Naive B cell (primary cell): Measurements from ENCODE around the gene CENPF. TPM values are rescaled to one million over a fixed set of nuclear protein-coding genes. Genes with fewer than 3 reads are reported as not detected.
A peak's percentile ranks its signal among the peaks of the same experiment; 100 is the strongest.

ENCODE experiments used
- ATAC-seq, 2 donors: fragments of 150-1000 bp; cut with Tn5 transposase; 2 replicates each; pipeline ENCODE4 v1.10.0; 2021; ENCODE audit warnings: low read depth in 2 of 2, mild to moderate bottlenecking in 2 of 2, moderate library complexity in 2 of 2
- DNase-seq: peaks from one replicate; pipeline ENCODE4 v3.0.0; 2022
- H3K27ac Mint-ChIP-seq, 6 donors: one replicate each; pipeline ENCODE4 v1.8.0; 2020 to 2022; ENCODE audit warnings: mild to moderate bottlenecking in 6 of 6, mixed read lengths in 6 of 6, moderate library complexity in 5 of 6, inconsistent platforms in 2 of 6
- H3K27me3 Mint-ChIP-seq, 3 donors: one replicate each; pipeline ENCODE4 v1.8.0; 2021 to 2022; ENCODE audit warnings: mixed read lengths in 3 of 3, mild to moderate bottlenecking in 1 of 3
- H3K36me3 Mint-ChIP-seq, 2 donors: one replicate each; pipeline ENCODE4 v1.8.0; 2020 to 2022; ENCODE audit warnings: mixed read lengths in 2 of 2, inconsistent platforms in 1 of 2, mild to moderate bottlenecking in 1 of 2
- H3K4me1 Mint-ChIP-seq, 3 donors: one replicate each; pipeline ENCODE4 v1.8.0; 2020 to 2022; ENCODE audit warnings: mixed read lengths in 3 of 3, inconsistent platforms in 1 of 3, mild to moderate bottlenecking in 1 of 3, moderate library complexity in 1 of 3
- H3K4me3 Mint-ChIP-seq, 8 donors: one replicate each; pipeline ENCODE4 v1.8.0; 2020 to 2022; ENCODE audit warnings: mild to moderate bottlenecking in 8 of 8, mixed read lengths in 8 of 8, moderate library complexity in 8 of 8, inconsistent platforms in 2 of 8
- H3K9me3 Mint-ChIP-seq, 7 donors: one replicate each; pipeline ENCODE4 v1.8.0; 2020 to 2022; ENCODE audit warnings: mixed read lengths in 7 of 7, mild to moderate bottlenecking in 5 of 7, inconsistent platforms in 2 of 7, moderate library complexity in 1 of 7
- polyA plus RNA-seq, 6 donors: library from polyadenylated mRNA; unstranded; fragments of 300-500 nt; fragmentation: Illumina TruSeq; gene quantifications; one replicate each; pipeline ENCODE4 v1.2.3, GENCODE V29; 2021; ENCODE audit warnings: low read depth in 6 of 6

Gene CENPF
- polyA plus RNA-seq, 6 donors from 2014 or later: 0.18 to 0.64 (median 0.38) TPM; not detected in 2

- no peak for DNase-seq
- H3K27ac Mint-ChIP-seq: no peak overlapping the region
- H3K27me3 Mint-ChIP-seq: no peaks in the 10 kb centered on the region
- H3K9me3 Mint-ChIP-seq: peaks cover 0 to 6% (median 0%) of the 10 kb centered on the region in 7 donors
- peaks cover 0 to 6% (median 0%) of the 10 kb centered on the region in 3 donors for H3K4me1 Mint-ChIP-seq
- peaks cover 0 to 4% of the 10 kb centered on the region in 2 donors for H3K36me3 Mint-ChIP-seq
- ATAC-seq: no peak
- H3K4me3 Mint-ChIP-seq: no peak overlapping the region
Observed at GRCh38 chr1:214615109-214615508, 12.1 kb downstream of the CENPF start.

- no peaks in the 10 kb centered on the region for H3K27me3 Mint-ChIP-seq
- no peak overlapping the region for H3K4me3 Mint-ChIP-seq
- peaks cover 0 to 4% of the 10 kb centered on the region in 2 donors for H3K36me3 Mint-ChIP-seq
- peaks cover 0 to 2% (median 0%) of the 10 kb centered on the region in 7 donors for H3K9me3 Mint-ChIP-seq
- peaks cover 0 to 6% (median 0%) of the 10 kb centered on the region in 3 donors for H3K4me1 Mint-ChIP-seq
- DNase-seq (no peak), ATAC-seq (no peak)
- no peak overlapping the region for H3K27ac Mint-ChIP-seq
Observed at GRCh38 chr1:214615871-214616270, 12.9 kb downstream of the CENPF start.

DNA sequence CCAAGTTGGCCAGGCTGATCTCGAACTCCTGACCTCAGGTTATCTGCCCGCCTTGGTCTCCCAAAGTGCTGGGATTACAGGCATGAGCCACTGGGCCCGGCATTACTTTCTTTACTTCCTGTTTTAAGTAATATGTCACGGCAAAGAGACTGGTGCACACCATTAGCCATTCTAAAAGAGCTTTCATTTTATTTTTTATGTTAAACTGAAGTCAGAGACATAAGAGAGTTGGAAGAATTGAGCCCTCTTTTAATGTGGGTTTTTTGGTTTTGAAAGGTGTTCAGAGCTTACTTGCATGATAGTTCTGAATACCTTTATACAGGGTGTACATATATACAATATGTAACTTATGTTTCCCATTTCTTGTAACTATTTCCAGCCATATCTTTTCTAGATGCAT is 14.3 kb downstream of the CENPF start:
- no peak overlapping the region for H3K27ac Mint-ChIP-seq
- ATAC-seq: no peak

GRCh38 chr1:214617843-214618242 is 14.8 kb downstream of the CENPF start:
- no peak for ATAC-seq
- Mint-ChIP-seq H3K4me3 (no peak overlapping the region), H3K36me3 (peaks cover 0 to 4% of the 10 kb centered on the region in 2 donors), H3K9me3 (no peaks in the 10 kb centered on the region), H3K27ac (no peak overlapping the region), H3K4me1 (peaks cover 0 to 6% (median 0%) of the 10 kb centered on the region in 3 donors), H3K27me3 (no peaks in the 10 kb centered on the region)
- no peak for DNase-seq

More for the DNA sequence above, 14.3 kb downstream of the CENPF start:
- Mint-ChIP-seq H3K4me1 (peaks cover 0 to 6% (median 0%) of the 10 kb centered on the region in 3 donors), H3K9me3 (no peaks in the 10 kb centered on the region), H3K4me3 (no peak overlapping the region), H3K36me3 (peaks cover 0 to 4% of the 10 kb centered on the region in 2 donors), H3K27me3 (no peaks in the 10 kb centered on the region)
- no peak for DNase-seq

DNA sequence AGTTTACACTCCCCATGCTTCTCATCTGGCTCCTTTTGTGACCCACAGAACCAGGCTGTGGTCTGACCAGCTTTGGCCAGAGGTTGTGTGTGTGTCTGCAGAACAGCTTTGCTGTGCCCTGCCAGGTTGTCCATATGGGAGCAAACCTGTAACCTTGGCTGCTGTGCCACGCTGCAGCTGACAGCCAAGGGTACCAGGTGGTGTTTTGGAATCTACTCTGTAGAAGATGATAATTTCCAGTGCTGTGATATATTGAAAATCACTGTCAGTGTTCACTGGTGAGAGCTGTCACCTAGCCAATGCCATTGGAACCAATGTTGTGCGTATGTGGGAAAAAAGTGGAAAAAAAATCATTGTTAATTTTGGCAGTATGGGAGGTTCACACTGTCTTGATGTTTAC is 18.2 kb downstream of the CENPF start:
- H3K4me1 Mint-ChIP-seq: peaks cover 0 to 6% (median 0%) of the 10 kb centered on the region in 3 donors
- no peak overlapping the region for H3K4me3 Mint-ChIP-seq
- no peak overlapping the region for H3K27ac Mint-ChIP-seq
- H3K9me3 Mint-ChIP-seq: peaks cover 0 to 2% (median 0%) of the 10 kb centered on the region in 7 donors
- ATAC-seq (no peak), DNase-seq (no peak)
- no peaks in the 10 kb centered on the region for H3K36me3 Mint-ChIP-seq
- no peaks in the 10 kb centered on the region for H3K27me3 Mint-ChIP-seq

GRCh38 chr1:214623430-214623829 is 20.4 kb downstream of the CENPF start:
- Mint-ChIP-seq H3K4me3 (no peak overlapping the region), H3K36me3 (no peaks in the 10 kb centered on the region), H3K9me3 (peaks cover 0 to 2% (median 0%) of the 10 kb centered on the region in 7 donors), H3K4me1 (no peaks in the 10 kb centered on the region), H3K27ac (no peak overlapping the region), H3K27me3 (no peaks in the 10 kb centered on the region)
- no peak for DNase-seq
- ATAC-seq: no peak

- H3K4me3 Mint-ChIP-seq: no peak overlapping the region
- no peak for ATAC-seq
- peaks cover 0 to 5% (median 0%) of the 10 kb centered on the region in 3 donors for H3K4me1 Mint-ChIP-seq
- no peak overlapping the region for H3K27ac Mint-ChIP-seq
- no peaks in the 10 kb centered on the region for H3K27me3 Mint-ChIP-seq
- no peaks in the 10 kb centered on the region for H3K9me3 Mint-ChIP-seq
- no peak for DNase-seq
- no peaks in the 10 kb centered on the region for H3K36me3 Mint-ChIP-seq
Observed at GRCh38 chr1:214632091-214632490, 29.1 kb downstream of the CENPF start.

- Mint-ChIP-seq H3K9me3 (no peaks in the 10 kb centered on the region), H3K27ac (peak overlapping the region in 1 of 6 donors; percentile 40), H3K4me3 (no peak overlapping the region), H3K27me3 (no peaks in the 10 kb centered on the region), H3K36me3 (no peaks in the 10 kb centered on the region), H3K4me1 (peaks cover 0 to 5% (median 0%) of the 10 kb centered on the region in 3 donors)
- ATAC-seq (no peak), DNase-seq (no peak)
Observed at GRCh38 chr1:214633686-214634085, 30.7 kb downstream of the CENPF start.

DNA sequence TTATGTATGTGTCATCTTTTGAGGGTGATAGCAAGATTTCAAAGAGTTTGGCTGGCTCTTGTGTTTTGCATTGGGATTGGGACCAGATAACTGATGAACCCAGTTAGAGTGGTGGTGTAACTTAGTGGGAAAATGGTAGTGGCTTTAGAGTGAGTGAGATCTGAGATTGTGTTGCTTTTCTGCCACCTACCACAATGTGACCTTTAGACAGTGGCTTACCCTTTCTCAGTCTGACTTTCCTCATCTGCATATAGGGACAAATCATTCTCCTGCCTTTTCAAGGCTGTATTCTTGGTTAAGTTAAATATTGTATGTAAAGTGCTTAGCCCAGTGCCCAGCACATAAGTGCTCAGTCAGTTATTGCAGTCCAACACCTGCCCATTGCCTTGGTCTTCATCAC is 31.3 kb downstream of the CENPF start:
- Mint-ChIP-seq H3K36me3 (no peaks in the 10 kb centered on the region), H3K4me1 (peaks cover 0 to 5% (median 0%) of the 10 kb centered on the region in 3 donors), H3K27ac (no peak overlapping the region), H3K27me3 (no peaks in the 10 kb centered on the region), H3K4me3 (no peak overlapping the region), H3K9me3 (no peaks in the 10 kb centered on the region)
- ATAC-seq (no peak), DNase-seq (no peak)

DNA sequence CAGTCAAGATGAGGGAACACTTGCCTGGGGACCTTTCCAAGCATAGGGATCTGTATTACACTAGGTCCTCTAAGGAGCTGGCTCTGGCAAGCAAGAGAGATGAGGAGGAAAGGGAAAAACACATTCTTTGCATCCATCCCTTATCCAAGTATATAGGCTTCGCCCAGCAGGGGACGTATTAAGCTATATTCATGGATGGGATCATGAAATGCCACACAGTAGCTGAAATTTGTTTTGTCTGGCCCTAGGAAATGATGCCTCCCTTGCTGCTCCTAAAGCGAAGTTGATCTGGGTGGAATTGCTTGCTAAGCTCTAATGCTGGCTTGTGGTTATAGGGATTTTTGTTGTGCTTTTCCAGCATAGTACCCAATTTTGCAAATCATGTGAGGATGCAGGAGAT is 32.1 kb downstream of the CENPF start:
- no peak for DNase-seq
- Mint-ChIP-seq H3K36me3 (no peaks in the 10 kb centered on the region), H3K9me3 (no peaks in the 10 kb centered on the region), H3K27me3 (no peaks in the 10 kb centered on the region), H3K4me1 (peaks cover 0 to 5% (median 0%) of the 10 kb centered on the region in 3 donors), H3K27ac (no peak overlapping the region), H3K4me3 (no peak overlapping the region)
- no peak for ATAC-seq

GRCh38 chr1:214635506-214635905 is 32.5 kb downstream of the CENPF start:
- H3K9me3 Mint-ChIP-seq: no peaks in the 10 kb centered on the region
- H3K36me3 Mint-ChIP-seq: no peaks in the 10 kb centered on the region
- ATAC-seq (no peak), DNase-seq (no peak)
- H3K4me3 Mint-ChIP-seq: no peak overlapping the region
- H3K4me1 Mint-ChIP-seq: peaks cover 0 to 5% (median 0%) of the 10 kb centered on the region in 3 donors
- H3K27me3 Mint-ChIP-seq: no peaks in the 10 kb centered on the region
- H3K27ac Mint-ChIP-seq: peak overlapping the region in 1 of 6 donors; percentile 13

DNA sequence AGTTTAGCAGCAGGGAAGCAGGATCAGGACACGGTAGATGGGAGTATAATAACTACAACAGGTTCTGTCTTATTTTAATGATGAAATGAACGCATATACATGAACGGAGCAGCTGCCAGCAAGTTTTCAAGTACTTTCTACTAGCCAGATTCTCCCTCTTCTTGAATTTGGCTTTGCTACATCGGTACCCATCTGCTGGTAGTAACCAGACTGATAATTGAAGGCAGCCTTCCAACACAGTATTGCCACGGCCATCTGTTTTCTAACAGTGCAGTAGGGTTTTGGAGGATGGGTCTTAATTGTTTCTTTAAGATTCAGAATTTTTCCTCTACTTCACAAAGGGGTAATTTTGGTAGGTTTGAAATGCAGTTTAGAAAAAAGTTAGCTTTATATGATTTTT is 33.4 kb downstream of the CENPF start:
- ATAC-seq (no peak), DNase-seq (no peak)
- H3K27ac Mint-ChIP-seq: no peak overlapping the region
- H3K27me3 Mint-ChIP-seq: no peaks in the 10 kb centered on the region
- no peaks in the 10 kb centered on the region for H3K36me3 Mint-ChIP-seq
- no peaks in the 10 kb centered on the region for H3K9me3 Mint-ChIP-seq
- H3K4me3 Mint-ChIP-seq: no peak overlapping the region
- peaks cover 0 to 5% (median 0%) of the 10 kb centered on the region in 3 donors for H3K4me1 Mint-ChIP-seq

GRCh38 chr1:214637125-214637524 is 34.1 kb downstream of the CENPF start:
- no peak for DNase-seq
- Mint-ChIP-seq H3K4me1 (peaks cover 0 to 3% (median 0%) of the 10 kb centered on the region in 3 donors), H3K4me3 (no peak overlapping the region), H3K27ac (no peak overlapping the region), H3K27me3 (no peaks in the 10 kb centered on the region), H3K9me3 (no peaks in the 10 kb centered on the region), H3K36me3 (no peaks in the 10 kb centered on the region)
- no peak for ATAC-seq

DNA sequence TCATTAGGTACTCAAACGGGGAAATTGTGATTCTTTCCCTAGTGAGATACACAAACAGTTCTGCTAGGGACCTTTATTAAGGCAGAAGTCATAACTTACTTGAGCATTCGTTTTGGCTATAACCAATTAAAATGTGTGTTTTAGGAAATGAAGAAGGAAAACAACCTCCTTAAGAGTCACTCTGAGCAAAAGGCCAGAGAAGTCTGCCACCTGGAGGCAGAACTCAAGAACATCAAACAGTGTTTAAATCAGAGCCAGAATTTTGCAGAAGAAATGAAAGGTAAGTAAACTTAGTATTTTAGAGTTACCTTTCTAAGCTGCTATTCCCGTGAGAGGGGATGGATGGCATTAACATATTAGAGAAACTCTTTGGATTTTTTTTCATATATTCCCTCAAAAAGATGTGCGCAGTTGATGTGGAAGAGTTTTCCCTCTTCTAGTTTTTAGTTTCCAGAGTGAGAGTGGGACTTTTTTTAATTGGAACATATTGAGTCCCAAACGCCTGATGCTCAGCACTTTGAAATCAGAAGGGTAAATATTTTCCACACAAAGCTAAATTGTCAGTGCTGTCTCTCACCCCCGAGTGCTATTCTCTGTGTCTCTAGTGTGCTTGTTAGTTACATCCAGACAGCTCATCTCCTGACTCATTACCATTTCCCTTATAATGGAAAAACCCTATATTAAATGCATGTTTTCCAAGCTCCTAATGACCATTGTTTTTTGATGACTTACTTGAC is 34.9 kb downstream of the CENPF start:
- ATAC-seq (no peak), DNase-seq (no peak)
- no peaks in the 10 kb centered on the region for H3K9me3 Mint-ChIP-seq
- H3K36me3 Mint-ChIP-seq: no peaks in the 10 kb centered on the region
- H3K4me3 Mint-ChIP-seq: no peak overlapping the region
- H3K4me1 Mint-ChIP-seq: no peaks in the 10 kb centered on the region
- no peaks in the 10 kb centered on the region for H3K27me3 Mint-ChIP-seq
- H3K27ac Mint-ChIP-seq: no peak overlapping the region
